NCI-H2227 treated with DMSO at 0.1 percent for 48 hours (cell line): ENCODE results near the gene SLC49A3.

Source experiments
- DNase-seq: peaks from one replicate; lab custom pipeline; 2025; lab: John Stamatoyannopoulos, UW

Gene SLC49A3

GRCh38 chr4:665751-666435 is 23.1 kb downstream of the SLC49A3 start:
- DNase-seq = no peak

GRCh38 chr4:665381-665750 is 23.6 kb downstream of the SLC49A3 start:
- no peak for DNase-seq

- DNase-seq = no peak
These were observed 24.2 kb downstream of the SLC49A3 start for GRCh38 chr4:664713-665231.

- DNase-seq = no peak
These were observed 25.2 kb downstream of the SLC49A3 start for GRCh38 chr4:663438-664428.

GRCh38 chr4:663046-663437 is 25.9 kb downstream of the SLC49A3 start:
- no peak for DNase-seq

GRCh38 chr4:661881-662761 is 26.8 kb downstream of the SLC49A3 start:
- DNase-seq = no peak

GRCh38 chr4:661231-661630 is 27.7 kb downstream of the SLC49A3 start:
- no peak for DNase-seq

- no peak for DNase-seq
These were observed 28.6 kb downstream of the SLC49A3 start for GRCh38 chr4:660401-660800.

GRCh38 chr4:659851-660250 is 29.1 kb downstream of the SLC49A3 start:
- DNase-seq = no peak

GRCh38 chr4:658681-659667 is 30.0 kb downstream of the SLC49A3 start:
- no peak for DNase-seq

GRCh38 chr4:657834-658667 is 30.9 kb downstream of the SLC49A3 start:
- DNase-seq = no peak

GRCh38 chr4:657338-657833 is 31.6 kb downstream of the SLC49A3 start:
- DNase-seq = no peak

- DNase-seq = no peak
These were observed 32.3 kb downstream of the SLC49A3 start for GRCh38 chr4:656436-657337.

- no peak for DNase-seq
These were observed 33.3 kb downstream of the SLC49A3 start for GRCh38 chr4:655464-656151.

- no peak for DNase-seq
These were observed 34.0 kb downstream of the SLC49A3 start for GRCh38 chr4:654871-655463.

GRCh38 chr4:654503-654845 is 34.5 kb downstream of the SLC49A3 start:
- DNase-seq = no peak

GRCh38 chr4:653831-654502 is 35.0 kb downstream of the SLC49A3 start:
- no peak for DNase-seq
